ENCODE results near the gene DOC2B. TPM values are rescaled to one million over a fixed set of nuclear protein-coding genes. Genes with fewer than 3 reads are reported as not detected.

Gene DOC2B
- total RNA-seq (2022; extraction: Qiagen RNA extraction) = 0.77 to 1.8 TPM (median 1.2 TPM) in 5 replicates

GRCh38 chr17:181245-182049 lies at the start of gene DOC2B:
Gene DOC2B, minus strand, starts transcription at chr17:181650. Its CDS starts 171 bp downstream, at chr17:181479.

GRCh38 chr17:137166-137807 lies 44.2 kb downstream of the DOC2B start, which contains the start of gene SCGB1C2:
Gene SCGB1C2, plus strand, starts transcription at chr17:137569. Its CDS starts 22 bp downstream, at chr17:137591.

Other genes with a start within 250 kb of the DOC2B start
- gene SCGB1C2, start 44.1 kb downstream of the DOC2B start, total RNA-seq (2022; extraction: Qiagen RNA extraction) = not detected in 5 replicates
- 24.5 to 31.9 TPM (median 26.6 TPM) in 5 replicates for gene RPH3AL, start 171.2 kb upstream of the DOC2B start, total RNA-seq (2022; extraction: Qiagen RNA extraction)